DND-41 (cell line): ENCODE data around the gene ITGB2.

Experiments
- ATAC-seq: fragments of 200-7000 bp; cut with Tn5 transposase; 3 replicates; pipeline ENCODE4 v1.9.1; 2021; ENCODE audit warnings: low read depth; ENCODE audit not compliant: insufficient read depth
- DNase-seq: peaks from one replicate; pipeline ENCODE4 v3.0.0-alpha.2; 2020
- H2AFZ ChIP-seq: 2 replicates; pipeline ENCODE4 v1.6.0; 2012; ENCODE audit warnings: low read depth, low read length
- H3K27ac ChIP-seq: 2 replicates; pipeline ENCODE4 v1.5.1; 2012; ENCODE audit warnings: low read length, inconsistent platforms
- H3K27me3 ChIP-seq: fragments of 200-600 bp; sonication (generic); 2 replicates; pipeline ENCODE4 v1.6.0; 2012; ENCODE audit warnings: low read length, mild to moderate bottlenecking, inconsistent platforms; ENCODE audit not compliant: insufficient read depth, poor library complexity
- H3K36me3 ChIP-seq: 2 replicates; pipeline ENCODE4 v1.5.1; 2012; ENCODE audit warnings: low read length, inconsistent platforms; ENCODE audit not compliant: insufficient read depth
- H3K4me1 ChIP-seq: 2 replicates; pipeline ENCODE4 v1.5.1; 2012; ENCODE audit warnings: mild to moderate bottlenecking, low read length; ENCODE audit not compliant: insufficient read depth
- H3K4me2 ChIP-seq: 2 replicates; pipeline ENCODE4 v1.6.0; 2012; ENCODE audit warnings: mild to moderate bottlenecking, moderate library complexity, low read length, inconsistent platforms; ENCODE audit not compliant: insufficient read depth
- H3K4me3 ChIP-seq, 2 experiments: fragments of 200-600 bp in 1 of 2; shearing (Covaris generic) in 1 of 2; 2 replicates each; pipeline ENCODE4 v1.5.1; 2012 to 2016; ENCODE audit warnings: inconsistent platforms in 2 of 2, low read length in 2 of 2, mild to moderate bottlenecking in 2 of 2, low read depth in 1 of 2, moderate library complexity in 1 of 2
- H3K79me2 ChIP-seq: 2 replicates; pipeline ENCODE4 v1.6.0; 2012; ENCODE audit warnings: low read length, inconsistent platforms; ENCODE audit not compliant: insufficient read depth
- H3K9ac ChIP-seq: 2 replicates; pipeline ENCODE4 v1.6.0; 2012; ENCODE audit warnings: low read depth, mild to moderate bottlenecking, inconsistent platforms, low read length, moderate library complexity
- H3K9me3 ChIP-seq: 2 replicates; pipeline ENCODE4 v1.5.1; 2012; ENCODE audit warnings: low read length, moderate library complexity, mild to moderate bottlenecking, inconsistent platforms; ENCODE audit not compliant: insufficient read depth, severe bottlenecking
- H4K20me1 ChIP-seq: 2 replicates; pipeline ENCODE4 v1.6.0; 2012; ENCODE audit warnings: low read length; ENCODE audit not compliant: insufficient read depth
- CTCF ChIP-seq: IDR thresholded peaks from 2 replicates; pipeline ENCODE4 v1.5.1; 2012; ENCODE audit warnings: borderline replicate concordance, low read length, moderate library complexity, mild to moderate bottlenecking; ENCODE audit not compliant: poor library complexity, severe bottlenecking; ENCODE audit errors: extremely low read depth
- EZH2 ChIP-seq: IDR thresholded peaks from 3 replicates; pipeline ENCODE4 v1.6.1; 2012; ENCODE audit warnings: borderline replicate concordance, low read depth, mild to moderate bottlenecking, moderate library complexity, low read length, inconsistent platforms; ENCODE audit not compliant: severe bottlenecking

ITGB2 gene

GRCh38 chr21:44836666-44837471 lies 83.8 kb downstream of the ITGB2 start:
- no peak for DNase-seq
- Histone ChIP-seq H3K9me3 (no peaks in the 10 kb centered on the region), H3K79me2 (no peaks in the 10 kb centered on the region), H3K27me3 (no peaks in the 10 kb centered on the region), H4K20me1 (no peaks in the 10 kb centered on the region; the same call in 1 of the 2 replicates), H3K9ac (no peak overlapping the region), H3K36me3 (no peaks in the 10 kb centered on the region), H3K27ac (no peak overlapping the region), H3K4me3 (no peak overlapping the region), H3K4me1 (no peaks in the 10 kb centered on the region), H2AFZ (no peak overlapping the region), H3K4me2 (no peak overlapping the region)
- ATAC-seq: 0 out of 3 replicates have a peak, but pooled peaks have one; percentile 19
- TF ChIP-seq EZH2: no peak

- Histone ChIP-seq H3K36me3 (no peaks in the 10 kb centered on the region), H3K4me3 (no peak overlapping the region), H3K9me3 (no peaks in the 10 kb centered on the region), H2AFZ (no peak overlapping the region), H3K4me1 (no peaks in the 10 kb centered on the region), H3K27ac (no peak overlapping the region), H4K20me1 (no peaks in the 10 kb centered on the region; the same call in 1 of the 2 replicates), H3K27me3 (no peaks in the 10 kb centered on the region), H3K79me2 (no peaks in the 10 kb centered on the region), H3K9ac (no peak overlapping the region), H3K4me2 (no peak overlapping the region)
- DNase-seq: no peak
- no peak for ATAC-seq
- TF ChIP-seq EZH2: no peak
- TF ChIP-seq CTCF: no peak
These were observed 84.4 kb downstream of the ITGB2 start for GRCh38 chr21:44836349-44836665.
